ENCODE data around the gene PCA3.
A peak's percentile ranks its signal among the peaks of the same experiment; 100 is the strongest.

PCA3 gene

GRCh38 chr9:76758476-76758875 is 5.8 kb upstream of the PCA3 start:
- DNase-seq: no peak

- DNase-seq: no peak
Measured at GRCh38 chr9:76759732-76760131, 4.5 kb upstream of the PCA3 start.

- no peak for DNase-seq
Measured at GRCh38 chr9:76761448-76761847, 2.8 kb upstream of the PCA3 start.

- no peak for DNase-seq
Measured at GRCh38 chr9:76766126-76766525, 1.9 kb downstream of the PCA3 start.

GRCh38 chr9:76772686-76773445 is 8.6 kb downstream of the PCA3 start:
- no peak for DNase-seq

- no peak for DNase-seq
Measured at GRCh38 chr9:76784881-76785280, 20.6 kb downstream of the PCA3 start.

GRCh38 chr9:76785501-76785900 is 21.3 kb downstream of the PCA3 start:
- no peak for DNase-seq

GRCh38 chr9:76787677-76788076 is 23.4 kb downstream of the PCA3 start:
- DNase-seq: no peak

GRCh38 chr9:76789840-76790239 is 25.6 kb downstream of the PCA3 start:
- no peak for DNase-seq

- no peak for DNase-seq
Measured at GRCh38 chr9:76793784-76794431, 29.7 kb downstream of the PCA3 start.

- DNase-seq: no peak
Measured at GRCh38 chr9:76796296-76796695, 32.1 kb downstream of the PCA3 start.

GRCh38 chr9:76798527-76798926 is 34.3 kb downstream of the PCA3 start:
- DNase-seq: no peak

GRCh38 chr9:76799473-76799872 is 35.2 kb downstream of the PCA3 start:
- no peak for DNase-seq

GRCh38 chr9:76800901-76801300 is 36.7 kb downstream of the PCA3 start:
- no peak for DNase-seq

GRCh38 chr9:76803083-76803482 is 38.8 kb downstream of the PCA3 start:
- DNase-seq: no peak

- no peak for DNase-seq
Measured at GRCh38 chr9:76803762-76804161, 39.5 kb downstream of the PCA3 start.

GRCh38 chr9:76808636-76809035 is 44.4 kb downstream of the PCA3 start:
- DNase-seq: no peak

GRCh38 chr9:76810377-76810957 is 46.2 kb downstream of the PCA3 start:
- peak; percentile 13 for DNase-seq

- DNase-seq: no peak
Measured at GRCh38 chr9:76812591-76812990, 48.4 kb downstream of the PCA3 start.

GRCh38 chr9:76817489-76817888 is 53.3 kb downstream of the PCA3 start:
- DNase-seq: no peak

- no peak for DNase-seq
Measured at GRCh38 chr9:76818271-76818670, 54.0 kb downstream of the PCA3 start.

- no peak for DNase-seq
Measured at GRCh38 chr9:76820431-76820830, 56.2 kb downstream of the PCA3 start.

- no peak for DNase-seq
Measured at GRCh38 chr9:76827296-76828080, 63.2 kb downstream of the PCA3 start.

GRCh38 chr9:76828447-76828846 is 64.2 kb downstream of the PCA3 start:
- DNase-seq: no peak

Measured in CD4-positive, alpha-beta T cell treated with Interleukin-17A for 1 hour (primary cell).